NCI-H526 treated with DMSO at 0.1 percent for 48 hours (cell line): ENCODE data around the gene CARMIL1.
"Not testable (repeated sequence)": the region's sequence is repeated elsewhere in the genome, so short reads cannot be mapped to it uniquely, and the experiment has no call there.

Experiments used
- DNase-seq: peaks from one replicate; lab custom pipeline; 2025; lab: John Stamatoyannopoulos, UW

CARMIL1 gene

DNA sequence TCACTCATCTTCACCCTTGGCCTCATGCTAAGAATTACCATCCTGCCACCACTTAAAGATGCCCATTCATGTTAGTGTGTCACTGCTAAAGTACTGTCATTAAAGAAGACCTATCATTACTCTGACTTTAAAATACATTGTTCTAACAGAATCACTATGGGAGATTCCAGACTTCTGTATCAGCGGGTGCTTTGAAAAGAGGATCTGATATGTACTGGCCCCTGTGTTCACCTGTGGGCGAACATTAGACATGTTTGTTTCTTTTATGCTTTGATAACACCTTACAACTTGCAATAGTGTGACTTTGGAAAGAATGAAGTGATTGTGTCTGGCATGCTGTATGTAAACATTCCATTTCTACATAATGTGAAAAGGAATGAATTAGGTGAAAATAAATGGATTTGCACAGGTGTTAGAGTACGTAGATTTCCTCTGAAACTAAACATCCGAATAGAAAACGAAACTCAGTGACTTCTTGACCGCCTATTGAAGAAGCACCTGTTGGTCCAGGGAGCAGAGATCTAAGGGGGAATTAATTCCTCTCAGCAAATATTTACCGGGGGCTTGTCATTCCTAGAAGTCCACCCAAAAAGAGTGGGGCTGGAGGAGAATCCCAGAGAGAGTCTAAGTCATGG lies 132.3 kb downstream of the CARMIL1 start:
- DNase-seq, result no peak

- no peak for DNase-seq
These were observed 134.2 kb downstream of the CARMIL1 start for GRCh38 chr6:25413207-25413905.

- DNase-seq, result no peak
These were observed 135.0 kb downstream of the CARMIL1 start for GRCh38 chr6:25414168-25414567.

DNA sequence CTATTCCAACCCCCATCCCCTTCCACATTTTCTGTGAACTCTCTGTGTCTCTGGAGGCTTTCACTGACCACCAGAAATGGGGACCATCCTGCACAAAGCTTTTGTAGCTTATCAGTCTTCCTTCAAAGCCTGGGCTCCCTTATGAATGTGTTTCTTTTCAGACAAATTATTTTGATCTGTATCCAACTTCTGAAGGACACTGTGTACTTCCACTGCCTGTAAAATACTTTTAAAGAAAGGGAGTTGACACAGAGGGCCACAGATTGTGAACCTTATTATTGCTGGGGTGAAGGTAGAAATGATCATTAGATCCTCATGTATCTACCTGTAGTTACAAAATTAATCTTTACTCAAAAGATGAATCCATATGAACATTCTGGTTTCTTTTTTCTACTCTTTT lies 135.6 kb downstream of the CARMIL1 start:
- DNase-seq, result no peak

GRCh38 chr6:25415274-25415673 lies 136.1 kb downstream of the CARMIL1 start:
- no peak for DNase-seq

- no peak for DNase-seq
These were observed 136.5 kb downstream of the CARMIL1 start for GRCh38 chr6:25415701-25416100.

DNA sequence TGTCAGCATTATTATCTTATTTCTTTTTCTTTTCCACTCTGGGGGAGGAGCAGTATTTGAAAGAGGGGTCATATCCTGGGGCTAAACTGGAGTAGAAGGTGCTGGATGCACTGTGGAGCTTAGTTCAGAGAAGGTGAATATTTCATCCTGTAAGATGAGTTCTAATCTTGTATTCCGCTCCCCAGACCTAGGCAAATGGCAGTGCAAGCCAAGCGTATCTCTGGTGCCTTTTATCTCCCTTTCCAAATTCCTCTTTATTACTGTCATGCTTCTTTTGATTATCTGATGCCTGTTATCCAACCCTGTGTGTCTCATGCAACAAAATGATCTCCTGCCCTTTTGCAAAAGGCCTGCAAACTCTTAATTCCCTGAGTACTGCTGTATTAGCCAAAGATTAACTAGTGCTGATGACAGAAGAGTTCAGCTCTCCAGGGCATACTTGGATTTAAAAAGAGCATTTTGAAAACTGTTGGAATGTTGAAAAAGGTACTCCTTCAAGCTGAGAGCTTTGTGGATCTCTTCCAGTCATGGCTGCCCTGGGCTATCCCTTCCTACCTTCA lies 138.0 kb downstream of the CARMIL1 start:
- no peak for DNase-seq

DNA sequence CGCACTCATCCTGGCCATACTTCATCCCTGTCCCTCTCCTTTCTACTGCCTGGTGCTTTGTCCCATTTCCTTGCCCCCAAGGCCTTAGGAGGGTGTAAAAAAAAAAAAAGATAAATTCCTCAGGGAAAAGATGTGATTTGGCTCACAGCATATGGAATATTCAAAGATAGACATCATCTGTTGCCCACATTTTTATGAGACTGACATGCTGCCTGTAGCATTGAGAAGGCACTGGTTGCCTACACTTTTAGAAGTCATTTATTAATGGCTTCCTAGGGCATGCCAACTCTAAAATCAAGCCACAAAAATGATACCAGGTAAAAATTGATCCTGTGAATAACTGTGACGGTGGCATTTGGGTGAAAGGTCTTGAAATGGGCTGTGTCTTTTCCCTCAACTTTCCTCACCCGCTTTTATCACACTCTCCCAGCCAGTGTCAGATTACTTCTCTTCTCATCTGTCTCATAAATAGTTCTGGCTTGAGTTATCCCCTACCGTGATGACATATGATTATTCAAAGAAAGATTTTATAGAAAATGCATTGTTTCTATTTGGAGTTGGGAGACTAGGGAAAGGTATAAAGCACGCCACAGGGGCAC lies 139.4 kb downstream of the CARMIL1 start:
- DNase-seq, result no peak

- DNase-seq, result no peak
These were observed 140.7 kb downstream of the CARMIL1 start for GRCh38 chr6:25419879-25420278.

DNA sequence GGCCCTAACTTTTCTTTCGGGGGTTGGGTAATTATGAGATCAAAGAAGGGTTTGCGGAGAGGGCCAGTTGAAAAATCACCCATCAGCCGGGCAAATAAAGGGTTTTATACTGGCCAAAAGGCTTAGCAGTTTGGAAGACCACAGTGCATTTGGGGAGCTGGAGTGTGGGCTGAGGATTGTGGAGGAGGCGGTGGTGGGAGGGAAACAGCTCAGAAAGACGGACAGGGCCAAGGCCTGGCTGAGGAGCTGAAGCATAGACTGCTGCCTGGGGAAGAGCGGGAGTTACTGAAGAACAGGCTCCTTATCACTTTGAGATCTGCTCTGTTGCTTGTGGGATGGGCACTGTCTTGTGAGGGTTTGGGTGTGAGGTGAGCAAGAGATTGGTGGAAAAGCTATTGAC lies 144.2 kb downstream of the CARMIL1 start:
- DNase-seq, result no peak

- DNase-seq, result no peak
These were observed 145.1 kb downstream of the CARMIL1 start for GRCh38 chr6:25424303-25424702.

- DNase-seq, result no peak
These were observed 148.4 kb downstream of the CARMIL1 start for GRCh38 chr6:25427549-25427948.

GRCh38 chr6:25428758-25429317 lies 149.7 kb downstream of the CARMIL1 start:
- DNase-seq, result no peak

DNA sequence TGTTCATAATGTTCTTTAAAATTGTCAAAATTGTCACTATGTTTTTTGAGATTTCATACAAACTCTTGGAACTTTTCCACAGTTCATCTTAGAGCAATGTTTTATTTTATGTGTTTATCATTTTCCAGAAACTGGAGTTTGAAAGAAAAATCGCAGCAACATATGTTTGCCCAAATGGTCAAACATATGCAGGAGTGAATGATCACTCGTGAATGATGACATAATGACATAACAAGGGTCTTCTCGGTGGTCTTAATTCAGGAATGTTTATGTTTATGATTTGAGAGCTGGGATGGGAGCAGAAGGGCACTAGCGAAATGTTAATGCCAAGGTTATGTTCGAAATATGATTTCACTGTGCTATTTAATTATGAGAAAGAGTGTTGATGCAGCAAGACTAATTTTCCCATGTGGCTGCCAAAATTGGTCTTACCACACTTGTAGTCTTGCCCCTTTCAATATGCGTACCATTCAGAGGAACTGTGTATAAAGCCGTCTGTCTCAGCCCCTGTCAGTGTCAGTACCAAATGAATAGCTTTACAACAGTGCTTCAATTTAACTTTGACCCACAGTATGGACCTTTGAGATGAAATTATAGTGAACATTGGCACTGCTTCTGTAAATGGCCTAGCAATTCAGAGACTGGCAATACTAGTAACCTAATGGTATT lies 152.3 kb downstream of the CARMIL1 start:
- DNase-seq, result no peak

DNA sequence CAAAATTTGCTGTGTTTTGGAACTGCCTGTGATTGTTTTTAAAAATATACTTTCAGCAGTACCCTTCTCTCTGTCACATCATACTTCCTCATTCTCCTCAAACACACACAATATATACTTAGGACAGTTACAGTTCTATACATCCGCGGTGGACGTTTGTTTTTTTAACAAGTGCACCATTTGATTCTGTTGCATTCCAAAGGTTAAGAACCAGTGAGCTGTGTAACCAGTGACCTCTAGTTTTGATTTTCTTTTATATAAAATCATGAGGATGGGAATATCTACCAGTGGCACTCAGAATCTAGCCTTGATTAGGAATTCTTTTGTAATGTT lies 152.8 kb downstream of the CARMIL1 start:
- DNase-seq, result no peak

DNA sequence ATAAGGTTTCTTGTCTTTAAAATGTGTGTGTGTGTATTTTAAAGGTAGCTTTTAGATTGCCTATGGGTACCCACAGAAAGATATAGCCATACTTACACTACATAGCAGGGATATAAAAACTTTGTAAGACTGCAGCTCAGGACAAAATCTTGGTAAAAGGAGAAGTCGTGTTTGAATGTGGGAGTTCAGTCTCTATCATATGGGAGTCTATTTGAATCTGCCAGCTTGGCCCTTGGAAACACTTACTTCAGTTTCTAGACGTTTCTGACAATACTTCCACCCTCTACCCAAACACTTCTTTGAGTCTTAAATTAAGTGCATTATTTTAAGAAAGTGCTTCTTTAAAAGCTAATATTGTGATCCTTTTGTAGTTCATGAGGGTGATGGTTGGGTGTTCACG lies 155.7 kb downstream of the CARMIL1 start:
- no peak for DNase-seq

DNA sequence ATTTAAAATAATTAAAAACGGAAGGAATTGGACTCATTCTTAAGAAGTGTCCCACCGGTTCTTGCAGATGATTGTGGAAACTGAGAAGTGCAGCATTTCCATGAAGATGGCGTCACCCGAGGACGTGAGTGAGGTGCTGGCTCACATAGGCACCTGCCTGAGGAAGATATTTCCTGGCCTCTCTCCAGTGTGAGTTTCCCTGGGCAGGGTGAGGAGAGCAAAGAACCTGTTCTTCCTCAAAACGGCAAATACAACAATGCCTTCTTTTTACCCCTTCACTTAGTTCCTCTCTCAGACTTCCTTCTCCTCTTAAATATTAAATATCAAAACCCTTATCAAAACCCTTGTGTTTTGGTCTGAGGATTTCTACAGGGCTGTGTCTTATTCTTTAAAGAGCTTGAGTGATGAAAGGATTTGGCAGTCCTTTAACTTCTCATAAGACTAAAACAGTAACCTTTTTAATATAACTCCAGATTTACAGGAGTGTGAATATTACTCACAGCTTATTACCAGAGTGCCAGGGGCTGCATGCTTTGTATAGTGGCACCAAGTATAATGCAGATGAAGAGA lies 156.3 kb downstream of the CARMIL1 start:
- DNase-seq, result no peak

GRCh38 chr6:25436760-25437159 lies 157.6 kb downstream of the CARMIL1 start:
- no peak for DNase-seq

GRCh38 chr6:25439368-25439767 lies 160.2 kb downstream of the CARMIL1 start:
- DNase-seq, result no peak

DNA sequence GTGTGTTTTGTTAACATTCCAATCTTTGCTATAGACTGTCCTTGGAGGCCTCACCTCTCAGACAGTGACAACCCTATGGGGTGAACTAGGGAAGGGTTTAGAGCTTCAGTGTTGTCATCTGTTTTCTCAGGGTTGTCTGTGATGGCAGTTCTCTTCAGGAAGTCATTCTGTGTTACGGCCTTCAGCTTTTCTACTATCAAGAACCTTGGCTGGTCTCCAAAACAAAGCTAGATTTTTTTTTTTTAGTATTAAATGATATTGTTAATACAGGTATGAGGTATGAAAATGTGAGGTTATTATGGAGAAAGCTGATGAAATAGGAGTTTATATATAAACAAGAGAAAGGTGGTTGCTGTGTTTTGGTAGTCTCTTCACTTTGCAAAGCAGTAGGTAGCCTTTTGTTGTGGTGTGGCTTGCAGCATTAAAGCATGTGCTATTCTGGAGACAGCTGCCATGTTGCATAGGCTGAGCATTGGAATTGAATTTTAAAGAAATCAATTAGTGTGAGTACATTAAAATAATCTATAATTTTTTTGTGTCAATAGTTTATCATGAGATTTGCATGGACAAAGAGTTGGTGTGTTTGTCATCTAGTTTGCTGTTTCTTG lies 162.6 kb downstream of the CARMIL1 start:
- DNase-seq, result no peak

- DNase-seq, result no peak
These were observed 163.7 kb downstream of the CARMIL1 start for GRCh38 chr6:25442898-25443297.

DNA sequence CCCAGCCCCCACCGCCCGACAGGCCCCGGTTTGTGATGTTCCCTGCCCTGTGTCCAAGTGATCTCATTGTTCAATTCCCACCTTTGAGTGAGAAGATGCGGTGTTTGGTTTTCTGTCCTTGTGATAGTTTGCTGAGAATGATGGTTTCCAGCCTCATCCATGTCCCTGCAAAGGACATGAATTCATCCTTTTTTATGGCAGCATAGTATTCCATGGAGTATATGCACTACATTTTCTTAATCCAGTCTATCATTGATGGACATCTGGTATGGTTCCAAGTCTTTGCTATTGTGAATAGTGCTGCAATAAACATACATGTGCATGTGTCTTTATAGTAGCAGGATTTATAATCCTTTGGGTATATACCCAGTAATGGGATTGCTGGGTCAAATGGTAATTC lies 165.3 kb downstream of the CARMIL1 start:
- DNase-seq, result not testable (repeated sequence)
